Stomach (tissue), 4 donors: Measurements from ENCODE around the gene OIP5.

Source experiments
- CTCF ChIP-seq, 7 experiments: fragments of 450-650 bp in 4 of 7; fragments of 200-600 bp in 3 of 7; sonication (generic) in 3 of 7; IDR thresholded peaks; one replicate each; pipeline ENCODE4 v1.5.1; 2016 to 2019; ENCODE audit warnings: antibody characterized with exemption in 7 of 7, control low read depth in 2 of 7, mild to moderate bottlenecking in 1 of 7
- EP300 ChIP-seq: sonication (generic); formaldehyde crosslinking; IDR thresholded peaks from one replicate; pipeline ENCODE4 v1.6.1; 2017; ENCODE audit warnings: antibody characterized with exemption
- POLR2A ChIP-seq, 4 donors: fragments of 450-650 bp; IDR thresholded peaks; one replicate each; pipeline ENCODE4 v1.6.1; 2016; ENCODE audit warnings: antibody characterized with exemption in 4 of 4, control low read depth in 2 of 4, mild to moderate bottlenecking in 1 of 4, moderate library complexity in 1 of 4
- POLR2AphosphoS5 ChIP-seq, 3 donors: sonication (generic); formaldehyde crosslinking; IDR thresholded peaks; one replicate each; pipeline ENCODE4 v1.6.1; 2016; ENCODE audit warnings: antibody characterized with exemption in 3 of 3

GRCh38 chr15:41334293-41335120 lies 2.1 kb upstream of the OIP5 start:
- TF ChIP-seq CTCF (IDR thresholded peaks at IDR 0.05) (no peak), EP300 (no peak), POLR2A (IDR thresholded peaks at IDR 0.05) (no peak), POLR2AphosphoS5 (IDR thresholded peaks at IDR 0.05) (no peak)
